ENCODE data around the gene PTPRCAP.
"Not testable (repeated sequence)": the region's sequence is repeated elsewhere in the genome, so short reads cannot be mapped to it uniquely, and the experiment has no call there.

PTPRCAP gene

DNA sequence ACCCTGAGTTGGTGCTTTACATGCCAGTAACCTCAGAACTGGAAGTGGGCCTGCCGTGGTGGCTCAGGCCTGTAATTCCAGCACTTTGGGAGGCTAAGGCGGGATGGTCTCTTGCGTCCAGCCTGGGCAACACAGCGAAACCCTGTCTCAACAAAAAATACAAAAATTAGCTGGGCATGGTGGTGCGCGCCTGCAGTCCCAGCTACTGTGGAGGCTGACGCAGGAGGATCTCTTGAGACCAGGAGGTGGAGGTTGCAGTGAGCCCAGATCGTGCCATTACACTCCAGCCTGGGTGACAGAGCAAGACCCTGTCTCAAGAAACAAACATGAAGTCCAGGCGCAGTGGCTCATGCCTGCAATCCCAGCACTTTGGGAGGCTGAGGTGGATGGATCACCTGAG is 34.4 kb downstream of the PTPRCAP start:
- not testable (repeated sequence) for DNase-seq (ENCODE audit: low read depth); H3K4me3 ChIP-seq (ENCODE audit: low read length); H3K9me3 ChIP-seq (ENCODE audit: control insufficient read depth, low read length); H3K9ac ChIP-seq (ENCODE audit: low read length)
- peaks cover 13% of the 10 kb centered on the region for H3K27me3 ChIP-seq (replicated peaks; ENCODE audit: control insufficient read depth, insufficient read depth, low read length)
- H3K4me1 ChIP-seq (ENCODE audit: control insufficient read depth, insufficient read depth, low read length), result peaks cover 14% of the 10 kb centered on the region
- peaks cover 14% of the 10 kb centered on the region for H3K36me3 ChIP-seq (ENCODE audit: control insufficient read depth, insufficient read depth, low read length, severe bottlenecking)

DNA sequence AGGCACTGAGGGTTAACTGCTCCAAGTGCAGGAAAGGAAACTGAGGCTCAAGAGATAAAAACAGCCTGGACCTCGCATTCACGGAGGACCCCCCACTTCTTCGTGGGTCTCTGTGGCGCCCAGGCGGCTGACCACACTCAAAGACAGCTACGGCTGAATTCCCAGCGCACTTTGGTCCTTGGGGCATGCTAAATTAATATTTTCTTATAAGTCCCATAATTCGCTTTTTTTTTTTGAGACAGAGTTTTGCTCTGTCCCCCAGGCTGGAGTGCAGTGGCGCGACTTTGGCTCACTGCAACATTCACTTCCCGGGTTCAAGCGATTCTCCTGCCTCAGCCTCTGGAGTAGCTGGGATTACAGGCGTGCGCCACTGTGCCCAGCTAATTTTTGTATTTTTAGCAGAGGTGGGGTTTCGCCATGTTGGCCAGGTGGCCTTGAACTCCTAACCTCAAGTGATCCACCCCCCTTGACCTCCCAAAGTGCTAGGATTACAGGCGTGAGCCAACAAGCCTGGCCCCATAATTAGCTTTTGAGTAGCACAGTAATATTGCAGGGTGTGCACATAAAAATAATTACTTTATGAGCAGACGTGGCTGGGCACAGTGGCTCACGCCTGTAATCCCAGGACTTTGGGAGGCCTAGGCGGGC is 35.2 kb downstream of the PTPRCAP start:
- H3K4me3 ChIP-seq (ENCODE audit: low read length), result peak overlapping the region; percentile 74
- not testable (repeated sequence) for H3K27me3 ChIP-seq (replicated peaks; ENCODE audit: control insufficient read depth, insufficient read depth, low read length); H3K9me3 ChIP-seq (ENCODE audit: control insufficient read depth, low read length); DNase-seq (ENCODE audit: low read depth)
- H3K9ac ChIP-seq (ENCODE audit: low read length), result peak overlapping the region; percentile 85
- H3K36me3 ChIP-seq (ENCODE audit: control insufficient read depth, insufficient read depth, low read length, severe bottlenecking), result peaks cover 22% of the 10 kb centered on the region
- H3K4me1 ChIP-seq (ENCODE audit: control insufficient read depth, insufficient read depth, low read length), result peaks cover 14% of the 10 kb centered on the region

DNA sequence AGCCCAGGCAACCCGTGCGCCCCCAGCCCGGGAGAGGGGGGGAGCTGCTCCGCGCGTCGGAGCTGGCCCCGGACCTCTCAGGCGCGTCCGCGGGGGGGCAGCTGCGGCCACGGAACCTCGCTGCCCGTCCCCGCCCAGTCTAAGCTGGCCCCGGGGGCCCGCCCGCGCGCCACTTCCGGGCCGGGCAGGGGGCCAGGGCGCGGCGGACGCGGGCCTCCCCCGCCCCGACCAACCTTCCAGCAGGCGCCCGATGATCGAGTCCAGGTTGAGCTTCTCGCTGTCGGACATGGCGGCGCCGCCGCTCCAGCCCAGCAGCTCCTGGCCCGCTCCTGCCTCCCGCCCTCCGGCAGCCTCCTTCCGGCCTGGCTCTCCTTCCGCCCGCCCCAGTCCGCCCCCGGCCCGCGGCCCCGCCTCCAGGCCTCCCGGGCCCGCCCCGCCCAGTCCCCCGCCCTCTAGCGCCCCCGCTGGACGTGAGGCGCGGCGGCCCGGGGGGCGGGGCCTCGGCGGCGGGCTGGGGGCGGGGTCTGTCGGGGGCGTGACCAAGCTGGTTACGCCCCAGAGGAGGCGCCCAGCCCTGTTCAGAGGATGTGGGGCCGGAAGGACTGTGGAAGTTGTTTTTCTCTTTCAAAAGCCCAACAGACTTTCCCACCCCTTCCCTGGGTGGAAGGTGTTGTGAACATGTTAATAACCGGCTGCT is 35.8 kb downstream of the PTPRCAP start, which contains the start of gene PPP1CA:
Gene PPP1CA (minus strand): TSS at position 364 of the 697 bp plus-strand sequence. CDS start 76 bp downstream, at position 288.
- peak; percentile 96 for DNase-seq (ENCODE audit: low read depth)
- H3K36me3 ChIP-seq (ENCODE audit: control insufficient read depth, insufficient read depth, low read length, severe bottlenecking), result peaks cover 25% of the 10 kb centered on the region
- H3K9me3 ChIP-seq (ENCODE audit: control insufficient read depth, low read length), result no peaks in the 10 kb centered on the region
- H3K9ac ChIP-seq (ENCODE audit: low read length), result peak within 1 kb of the TSS; percentile 97
- peak within 1 kb of the TSS; percentile 92 for H3K4me3 ChIP-seq (ENCODE audit: low read length)
- H3K27me3 ChIP-seq (replicated peaks; ENCODE audit: control insufficient read depth, insufficient read depth, low read length), result no peaks in the 10 kb centered on the region
- H3K4me1 ChIP-seq (ENCODE audit: control insufficient read depth, insufficient read depth, low read length), result peaks cover 14% of the 10 kb centered on the region

DNA sequence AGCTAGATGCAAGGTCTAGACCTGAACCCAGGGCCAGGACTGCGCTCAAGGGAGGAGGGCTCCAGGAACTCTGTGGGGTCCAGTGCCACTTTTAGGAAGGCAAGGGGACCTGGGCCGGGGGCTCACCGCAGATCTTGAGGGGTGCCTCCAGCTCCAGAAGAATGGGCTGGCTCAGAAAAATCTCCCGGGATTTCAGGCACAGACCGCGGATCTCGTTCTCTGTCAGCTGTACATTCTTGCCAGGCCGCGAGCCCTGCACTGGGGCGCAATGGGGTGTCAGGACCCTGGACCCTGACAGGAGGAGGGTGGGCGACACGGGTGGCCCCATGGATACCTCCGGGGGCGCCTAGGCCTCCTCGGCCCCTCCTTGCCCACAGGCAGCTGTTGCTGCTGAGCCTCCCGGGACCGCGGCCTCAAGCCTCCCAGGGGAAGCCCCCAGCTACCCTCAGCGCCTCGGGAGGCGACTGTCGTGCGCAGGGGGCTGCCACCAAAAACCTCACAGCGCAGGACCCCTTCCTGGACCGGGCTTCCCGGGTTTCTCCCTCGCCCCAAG is 36.5 kb downstream of the PTPRCAP start:
- Histone ChIP-seq H3K4me3 (ENCODE audit: low read length) (peak overlapping the region; percentile 92), H3K4me1 (ENCODE audit: control insufficient read depth, insufficient read depth, low read length) (peaks cover 14% of the 10 kb centered on the region), H3K9me3 (ENCODE audit: control insufficient read depth, low read length) (no peaks in the 10 kb centered on the region), H3K27me3 (replicated peaks; ENCODE audit: control insufficient read depth, insufficient read depth, low read length) (no peaks in the 10 kb centered on the region), H3K9ac (ENCODE audit: low read length) (peak overlapping the region; percentile 97), H3K36me3 (ENCODE audit: control insufficient read depth, insufficient read depth, low read length, severe bottlenecking) (peaks cover 29% of the 10 kb centered on the region)
- peak; percentile 49 for DNase-seq (ENCODE audit: low read depth)

DNA sequence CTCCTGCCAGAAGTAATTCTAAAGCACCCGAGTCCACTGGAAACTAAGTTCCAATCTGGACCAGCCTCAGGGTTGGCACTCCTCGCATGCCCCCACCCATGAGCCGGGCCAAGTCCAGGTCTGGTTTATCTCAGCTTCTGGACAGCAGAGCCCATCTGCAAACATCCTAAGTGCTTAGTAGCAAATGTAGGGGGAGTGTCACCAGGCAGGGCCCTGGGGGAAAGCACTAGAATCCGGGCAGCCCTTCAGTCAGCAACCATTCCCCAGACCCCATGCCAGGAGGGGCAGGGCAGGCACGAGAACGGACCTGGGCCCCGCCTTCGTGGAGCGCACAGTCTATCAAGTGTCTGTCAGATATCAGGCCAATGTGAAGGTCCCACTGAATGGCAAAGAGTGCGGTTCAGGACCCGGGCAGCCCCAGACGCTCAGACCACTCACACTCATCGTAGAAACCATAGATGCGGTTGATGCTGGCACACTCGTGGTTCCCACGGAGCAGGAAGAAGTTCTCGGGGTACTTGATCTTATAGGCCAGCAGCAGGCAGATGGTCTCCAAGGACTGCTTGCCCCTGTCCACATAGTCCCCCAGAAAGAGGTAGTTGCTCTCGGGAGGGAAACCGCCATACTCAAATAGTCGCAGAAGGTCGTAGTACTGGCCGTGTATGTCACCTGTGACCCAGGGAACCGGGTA is 37.1 kb downstream of the PTPRCAP start:
- H3K27me3 ChIP-seq (replicated peaks; ENCODE audit: control insufficient read depth, insufficient read depth, low read length), result no peaks in the 10 kb centered on the region
- peaks cover 14% of the 10 kb centered on the region for H3K4me1 ChIP-seq (ENCODE audit: control insufficient read depth, insufficient read depth, low read length)
- H3K4me3 ChIP-seq (ENCODE audit: low read length), result peak overlapping the region; percentile 92
- DNase-seq (ENCODE audit: low read depth), result no peak
- no peaks in the 10 kb centered on the region for H3K9me3 ChIP-seq (ENCODE audit: control insufficient read depth, low read length)
- H3K9ac ChIP-seq (ENCODE audit: low read length), result peak overlapping the region; percentile 97
- H3K36me3 ChIP-seq (ENCODE audit: control insufficient read depth, insufficient read depth, low read length, severe bottlenecking), result peaks cover 29% of the 10 kb centered on the region

DNA sequence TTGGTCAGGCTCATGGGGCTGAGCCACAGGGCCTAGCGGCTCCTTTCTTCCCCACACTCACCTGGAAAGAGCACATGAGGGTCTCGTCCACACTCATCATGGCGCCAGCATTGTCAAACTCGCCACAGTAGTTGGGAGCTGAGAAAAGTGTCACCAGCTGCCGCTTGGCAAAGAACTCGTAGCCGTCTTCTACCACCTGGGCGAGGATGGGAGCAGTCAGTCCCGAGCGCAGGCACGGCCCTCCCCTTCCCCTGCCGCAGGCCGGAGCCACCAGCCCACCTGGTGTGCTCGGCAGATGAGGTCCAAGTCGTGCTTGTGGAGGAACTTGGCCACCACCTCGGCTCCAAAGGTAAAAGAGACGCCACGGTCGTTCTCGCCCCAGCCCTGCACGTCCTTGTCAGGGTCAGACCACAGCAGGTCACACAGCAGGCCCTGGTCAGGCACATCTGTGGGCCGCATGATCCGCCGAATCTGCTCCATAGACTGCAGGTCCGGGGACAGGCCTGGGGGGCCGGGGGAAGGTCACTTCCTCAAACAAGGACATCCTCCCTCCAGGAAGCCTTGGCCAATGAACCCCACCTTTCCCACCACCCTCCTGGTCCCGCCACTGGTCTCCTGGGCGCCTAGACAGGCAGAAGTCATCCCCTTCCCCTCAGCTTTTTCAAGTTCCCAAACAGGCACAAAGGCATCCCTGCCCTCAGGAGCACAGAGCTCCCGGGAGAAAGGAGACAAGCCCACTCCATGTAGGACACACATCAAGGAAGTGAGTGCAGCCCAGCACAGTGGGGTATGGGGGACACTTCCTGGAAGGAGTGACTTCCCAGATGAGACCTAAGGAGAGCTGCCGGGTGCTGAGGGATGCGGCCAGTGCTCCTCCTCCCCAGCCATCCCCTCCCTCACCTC is 38.6 kb downstream of the PTPRCAP start:
- no peaks in the 10 kb centered on the region for H3K27me3 ChIP-seq (replicated peaks; ENCODE audit: control insufficient read depth, insufficient read depth, low read length)
- no peak for DNase-seq (ENCODE audit: low read depth)
- peaks cover 14% of the 10 kb centered on the region for H3K4me1 ChIP-seq (ENCODE audit: control insufficient read depth, insufficient read depth, low read length)
- H3K36me3 ChIP-seq (ENCODE audit: control insufficient read depth, insufficient read depth, low read length, severe bottlenecking), result peaks cover 29% of the 10 kb centered on the region
- no peaks in the 10 kb centered on the region for H3K9me3 ChIP-seq (ENCODE audit: control insufficient read depth, low read length)
- no peak overlapping the region for H3K9ac ChIP-seq (ENCODE audit: low read length)
- H3K4me3 ChIP-seq (ENCODE audit: low read length), result no peak overlapping the region

DNA sequence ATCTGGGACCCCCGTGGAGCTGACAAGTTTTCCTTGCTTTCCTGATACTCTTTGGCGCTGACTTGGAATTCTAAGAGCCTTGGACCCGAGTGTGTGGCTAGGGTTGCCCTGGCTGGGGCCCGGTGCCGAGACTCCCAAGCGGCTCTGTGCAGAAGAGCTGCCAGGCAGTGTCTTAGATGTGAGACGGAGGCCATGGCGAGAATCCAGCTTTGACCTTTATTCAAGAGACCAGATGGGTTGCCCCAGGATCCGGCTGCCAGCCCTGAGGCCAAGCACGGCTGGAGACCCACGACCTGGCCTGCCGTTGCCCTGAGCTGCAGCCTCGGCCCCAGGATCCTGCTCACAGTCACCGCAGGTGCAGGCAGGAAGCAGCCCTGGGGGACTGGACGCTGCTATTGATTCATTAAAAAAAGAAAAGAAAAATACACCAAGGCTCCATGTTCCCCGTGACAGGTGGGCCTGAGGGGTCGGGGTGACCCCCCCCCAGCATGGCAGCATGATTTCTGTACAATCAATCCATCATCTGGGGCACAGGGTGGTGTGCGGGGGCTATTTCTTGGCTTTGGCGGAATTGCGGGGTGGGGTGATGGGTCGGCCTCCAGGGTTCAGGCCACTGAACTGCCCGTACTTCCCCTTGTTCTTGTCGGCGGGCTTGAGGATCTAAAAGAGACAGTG is 39.4 kb downstream of the PTPRCAP start:
- peaks cover 29% of the 10 kb centered on the region for H3K36me3 ChIP-seq (ENCODE audit: control insufficient read depth, insufficient read depth, low read length, severe bottlenecking)
- no peak overlapping the region for H3K9ac ChIP-seq (ENCODE audit: low read length)
- no peak for DNase-seq (ENCODE audit: low read depth)
- H3K9me3 ChIP-seq (ENCODE audit: control insufficient read depth, low read length), result no peaks in the 10 kb centered on the region
- no peak overlapping the region for H3K4me3 ChIP-seq (ENCODE audit: low read length)
- no peaks in the 10 kb centered on the region for H3K27me3 ChIP-seq (replicated peaks; ENCODE audit: control insufficient read depth, insufficient read depth, low read length)
- peaks cover 14% of the 10 kb centered on the region for H3K4me1 ChIP-seq (ENCODE audit: control insufficient read depth, insufficient read depth, low read length)

DNA sequence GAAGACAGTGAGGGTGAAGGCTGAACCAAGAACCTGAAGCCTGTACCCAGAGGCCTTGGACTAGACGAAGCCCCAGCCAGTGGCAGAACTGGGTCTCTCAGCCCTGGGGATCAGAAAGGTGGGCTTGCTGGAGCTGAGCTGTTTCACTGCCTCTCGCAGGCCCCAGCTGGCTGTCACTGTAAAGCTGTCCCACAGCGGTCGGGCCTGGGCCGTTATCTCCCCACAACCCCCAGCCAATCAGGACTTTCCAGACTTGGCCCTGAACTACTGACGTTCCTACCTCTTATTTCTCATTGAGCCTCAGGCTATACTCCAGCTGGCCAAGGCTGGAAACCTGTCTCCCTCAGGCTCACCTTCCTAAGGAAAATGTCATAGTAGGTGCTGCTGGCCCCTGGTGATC is 39.9 kb downstream of the PTPRCAP start:
- DNase-seq (ENCODE audit: low read depth), result no peak
- no peaks in the 10 kb centered on the region for H3K27me3 ChIP-seq (replicated peaks; ENCODE audit: control insufficient read depth, insufficient read depth, low read length)
- H3K9ac ChIP-seq (ENCODE audit: low read length), result no peak overlapping the region
- peaks cover 17% of the 10 kb centered on the region for H3K4me1 ChIP-seq (ENCODE audit: control insufficient read depth, insufficient read depth, low read length)
- H3K36me3 ChIP-seq (ENCODE audit: control insufficient read depth, insufficient read depth, low read length, severe bottlenecking), result peaks cover 29% of the 10 kb centered on the region
- H3K9me3 ChIP-seq (ENCODE audit: control insufficient read depth, low read length), result no peaks in the 10 kb centered on the region
- no peak overlapping the region for H3K4me3 ChIP-seq (ENCODE audit: low read length)

DNA sequence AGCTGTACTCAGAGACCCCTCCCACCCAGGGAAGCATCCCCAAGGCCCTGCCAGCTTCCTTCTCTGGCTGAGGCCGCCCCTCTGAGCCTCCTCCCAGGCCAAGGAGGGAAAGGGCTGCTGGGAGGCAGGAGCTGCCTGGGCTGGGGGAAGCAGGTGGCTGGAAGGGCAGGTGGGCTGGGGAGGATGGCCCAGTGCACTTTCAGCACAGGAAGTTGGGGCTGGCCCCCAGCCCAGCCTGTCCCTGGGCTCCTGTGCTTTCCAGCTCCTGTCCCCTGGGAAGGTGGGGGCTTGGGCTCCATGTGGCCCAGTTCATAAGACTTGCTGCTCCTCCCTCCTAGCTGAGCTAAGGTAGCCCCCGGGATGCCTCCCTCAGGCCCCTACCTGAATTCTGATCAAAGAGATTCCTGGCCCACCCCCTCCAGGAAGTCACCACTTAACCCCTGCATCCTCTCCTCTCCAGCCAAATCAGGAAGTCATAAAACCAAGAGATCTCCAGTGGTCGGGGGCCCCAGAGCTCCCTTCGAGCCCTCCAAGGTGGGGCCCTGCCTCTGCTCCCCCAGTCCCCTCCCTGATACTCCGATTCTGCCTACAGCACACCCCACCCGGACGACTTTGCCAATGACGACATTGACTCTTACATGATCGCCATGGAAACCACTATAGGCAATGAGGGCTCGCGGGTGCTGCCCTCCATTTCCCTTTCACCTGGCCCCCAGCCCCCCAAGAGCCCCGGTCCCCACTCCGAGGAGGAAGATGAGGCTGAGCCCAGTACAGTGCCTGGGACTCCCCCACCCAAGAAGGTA is 40.7 kb downstream of the PTPRCAP start:
- no peak overlapping the region for H3K9ac ChIP-seq (ENCODE audit: low read length)
- H3K4me1 ChIP-seq (ENCODE audit: control insufficient read depth, insufficient read depth, low read length), result peaks cover 17% of the 10 kb centered on the region
- no peaks in the 10 kb centered on the region for H3K9me3 ChIP-seq (ENCODE audit: control insufficient read depth, low read length)
- H3K36me3 ChIP-seq (ENCODE audit: control insufficient read depth, insufficient read depth, low read length, severe bottlenecking), result peaks cover 29% of the 10 kb centered on the region
- no peak overlapping the region for H3K4me3 ChIP-seq (ENCODE audit: low read length)
- DNase-seq (ENCODE audit: low read depth), result no peak
- no peaks in the 10 kb centered on the region for H3K27me3 ChIP-seq (replicated peaks; ENCODE audit: control insufficient read depth, insufficient read depth, low read length)

DNA sequence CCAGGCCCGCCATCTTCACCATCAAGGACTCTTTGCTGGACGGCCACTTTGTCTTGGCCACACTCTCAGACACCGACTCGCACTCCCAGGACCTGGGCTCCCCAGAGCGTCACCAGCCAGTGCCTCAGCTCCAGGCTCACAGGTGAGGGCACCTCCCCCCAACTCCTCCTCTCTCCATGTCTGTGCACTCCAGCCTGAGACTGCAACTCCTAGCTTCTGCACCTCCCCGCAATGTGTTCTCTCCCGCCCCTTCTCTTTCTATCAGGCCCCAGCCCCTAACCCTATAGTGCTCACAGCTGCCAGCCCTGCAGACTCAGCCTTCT is 41.3 kb downstream of the PTPRCAP start:
- Histone ChIP-seq H3K9ac (ENCODE audit: low read length) (no peak overlapping the region), H3K36me3 (ENCODE audit: control insufficient read depth, insufficient read depth, low read length, severe bottlenecking) (peaks cover 29% of the 10 kb centered on the region), H3K4me1 (ENCODE audit: control insufficient read depth, insufficient read depth, low read length) (peaks cover 17% of the 10 kb centered on the region), H3K27me3 (replicated peaks; ENCODE audit: control insufficient read depth, insufficient read depth, low read length) (no peaks in the 10 kb centered on the region), H3K4me3 (ENCODE audit: low read length) (no peak overlapping the region), H3K9me3 (ENCODE audit: control insufficient read depth, low read length) (no peaks in the 10 kb centered on the region)
- DNase-seq (ENCODE audit: low read depth), result no peak

Data from adipocyte (in vitro differentiated cells).